GM12872 (cell line): Measurements from ENCODE around the gene HEPACAM.

Experiments
- CTCF ChIP-seq: IDR thresholded peaks from 3 replicates; pipeline ENCODE4 v1.5.1; 2011; ENCODE audit warnings: low read depth, mild to moderate bottlenecking, low read length, moderate library complexity; ENCODE audit not compliant: insufficient read depth

The HEPACAM gene

GRCh38 chr11:124915541-124916369, 20.1 kb downstream of the HEPACAM start:
- no peak for TF ChIP-seq CTCF

GRCh38 chr11:124902616-124903015, 33.2 kb downstream of the HEPACAM start:
- no peak for TF ChIP-seq CTCF

GRCh38 chr11:124900464-124900863, 35.4 kb downstream of the HEPACAM start:
- no peak for TF ChIP-seq CTCF

GRCh38 chr11:124899383-124900145, 36.3 kb downstream of the HEPACAM start:
- TF ChIP-seq CTCF: no peak

- no peak for TF ChIP-seq CTCF
These were observed 37.1 kb downstream of the HEPACAM start for GRCh38 chr11:124898711-124899110.

GRCh38 chr11:124898263-124898680, 37.6 kb downstream of the HEPACAM start:
- no peak for TF ChIP-seq CTCF

- TF ChIP-seq CTCF: no peak
These were observed 38.1 kb downstream of the HEPACAM start, which contains the start of gene ROBO4 for GRCh38 chr11:124897674-124898262. Gene ROBO4 (minus strand): TSS chr11:124897865. CDS start chr11:124897795, 70 bp downstream.
